B cell (primary cell): ENCODE data around the gene PCDH9. TPM values are rescaled to one million over a fixed set of nuclear protein-coding genes. Genes with fewer than 3 reads are reported as not detected.

Experiments
- ATAC-seq: fragments of 200-7000 bp; cut with Tn5 transposase; one replicate; pipeline ENCODE4 v1.10.0; 2021; ENCODE audit warnings: low read depth, mild to moderate bottlenecking, moderate number of reproducible peaks, moderate library complexity
- CTCF ChIA-PET: fragments of 350-600 bp; sonication (Branson Sonifier 250); formaldehyde crosslinking; loops from one replicate; lab custom pipeline; 2021; ENCODE audit warnings: antibody characterized with exemption, inconsistent platforms; lab: Charles Lee
- POLR2A ChIA-PET: fragments of 350-600 bp; sonication (Branson Sonifier 250); formaldehyde crosslinking; loops from one replicate; lab custom pipeline; 2021; ENCODE audit warnings: antibody characterized with exemption; lab: Charles Lee
- DNase-seq: peaks from one replicate; pipeline ENCODE4 v3.0.0; 2013
- H2AFZ ChIP-seq: 2 replicates; pipeline ENCODE4 v1.6.1; 2012; ENCODE audit warnings: mild to moderate bottlenecking, low read depth, low read length; ENCODE audit not compliant: insufficient read depth, poor library complexity, severe bottlenecking
- H3K27ac ChIP-seq, 2 donors: 1 replicate in 1 of 2; 2 replicates in 1 of 2; pipeline ENCODE4 v1.5.1; 2012 to 2013; ENCODE audit warnings: low read length in 2 of 2, mild to moderate bottlenecking in 2 of 2, moderate library complexity in 1 of 2
- H3K27me3 ChIP-seq, 4 experiments: fragments of 200-600 bp in 1 of 4; sonication (generic) in 1 of 4; replicated peaks in 1 of 4; 1 replicate in 2 of 4; 2 replicates in 2 of 4; pipeline versions ENCODE4 v1.6.1 to v1.7.0; 2013 to 2016; ENCODE audit warnings: low read length in 3 of 4, mild to moderate bottlenecking in 2 of 4, mixed read lengths in 1 of 4, moderate library complexity in 1 of 4; ENCODE audit not compliant: insufficient read depth in 4 of 4, control insufficient read depth in 3 of 4; ENCODE audit errors: control extremely low read depth in 1 of 4
- H3K36me3 ChIP-seq, 2 experiments: replicated peaks in 1 of 2; 1 replicate in 1 of 2; 2 replicates in 1 of 2; pipeline versions ENCODE4 v1.6.1 to v1.7.1; 2013; ENCODE audit warnings: low read length in 1 of 2; ENCODE audit not compliant: insufficient read depth in 2 of 2, control insufficient read depth in 1 of 2; ENCODE audit errors: control extremely low read depth in 1 of 2, extremely low read depth in 1 of 2
- H3K4me1 ChIP-seq, 2 donors: fragments of 200-600 bp in 1 of 2; sonication (generic) in 1 of 2; 1 replicate in 1 of 2; 2 replicates in 1 of 2; pipeline versions ENCODE4 v1.5.1 to v1.6.1; 2013 to 2017; ENCODE audit warnings: low read length in 2 of 2; ENCODE audit not compliant: control insufficient read depth in 2 of 2, insufficient read depth in 2 of 2
- H3K4me2 ChIP-seq: replicated peaks from 2 replicates; pipeline ENCODE3; 2012; ENCODE audit warnings: mild to moderate bottlenecking, low read depth, low read length; ENCODE audit not compliant: poor library complexity, severe bottlenecking
- H3K4me3 ChIP-seq, 5 experiments: fragments of 200-600 bp in 1 of 5; sonication (generic) in 1 of 5; 1 replicate in 3 of 5; 2 replicates in 2 of 5; pipeline versions ENCODE4 v1.5.1 to v1.7.0; 2011 to 2016; ENCODE audit warnings: low read length in 4 of 5, mild to moderate bottlenecking in 4 of 5, low read depth in 2 of 5, control low read depth in 1 of 5, moderate library complexity in 1 of 5; ENCODE audit not compliant: insufficient read depth in 1 of 5; ENCODE audit errors: control extremely low read depth in 1 of 5, extremely low read depth in 1 of 5
- H3K79me2 ChIP-seq: fragments of 200-600 bp; sonication (generic); one replicate; pipeline ENCODE4 v1.6.0; 2016; ENCODE audit warnings: low read length; ENCODE audit not compliant: control insufficient read depth, insufficient read depth
- H3K9ac ChIP-seq: fragments of 200-600 bp; sonication (generic); 2 replicates; pipeline ENCODE4 v1.6.1; 2017; ENCODE audit warnings: mild to moderate bottlenecking, low read length, moderate library complexity
- H3K9me3 ChIP-seq, 3 donors: one replicate each; pipeline versions ENCODE4 v1.6.1 to v1.7.1; 2013; ENCODE audit warnings: low read length in 2 of 3; ENCODE audit not compliant: control insufficient read depth in 2 of 3, insufficient read depth in 1 of 3; ENCODE audit errors: control extremely low read depth in 1 of 3
- H4K20me1 ChIP-seq: 2 replicates; pipeline ENCODE4 v1.6.0; 2012; ENCODE audit warnings: mild to moderate bottlenecking, low read length; ENCODE audit not compliant: insufficient read depth, control insufficient read depth, poor library complexity, severe bottlenecking
- H3K27ac Mint-ChIP-seq: one replicate; pipeline ENCODE4 v1.8.0; 2021; ENCODE audit warnings: mixed read lengths
- H3K27me3 Mint-ChIP-seq: one replicate; pipeline ENCODE4 v1.8.0; 2021; ENCODE audit warnings: mixed read lengths
- H3K4me1 Mint-ChIP-seq: one replicate; pipeline ENCODE4 v1.8.0; 2021; ENCODE audit warnings: mixed read lengths
- H3K4me3 Mint-ChIP-seq: one replicate; pipeline ENCODE4 v1.8.0; 2021; ENCODE audit warnings: mixed read lengths
- H3K9me3 Mint-ChIP-seq: one replicate; pipeline ENCODE4 v1.8.0; 2022; ENCODE audit warnings: mixed read lengths; ENCODE audit not compliant: insufficient read depth
- EZH2 ChIP-seq: IDR thresholded peaks from 2 replicates; pipeline ENCODE4 v1.6.1; 2012; ENCODE audit warnings: borderline replicate concordance, low read depth, mild to moderate bottlenecking, moderate library complexity, low read length; ENCODE audit not compliant: insufficient read depth, poor library complexity, severe bottlenecking
- WGBS: methylation state at CpG from one replicate; pipeline ENCODE4 v1.1.5; 2013; ENCODE audit warnings: missing lambda C conversion rate; ENCODE audit not compliant: insufficient coverage; 5-methylcytosine and 5-hydroxymethylcytosine counted together
- intact Hi-C: fragments of 100-400 bp; cut with micrococcal nuclease; formaldehyde crosslinking; loops from one replicate; pipeline ENCODE4 v1.10.0; 2022
- polyA plus RNA-seq: library from polyadenylated mRNA; depleted of rRNA; stranded (reverse); fragments of >200 nt; gene quantifications from 2 replicates; pipeline ENCODE4 v1.2.3, GENCODE V29; 2012
- total RNA-seq, 2 donors: library from RNA; stranded (reverse); fragments of 120-200 nt in 1 of 2; gene quantifications; 1 replicate in 1 of 2; 2 replicates in 1 of 2; pipeline versions ENCODE4 v1.2.3 to v1.2.4, GENCODE V29; 2013 to 2022
- TF ChIP-seq, protein P1 (sequence below): fragments of 200-600 bp; IDR thresholded peaks from one replicate; pipeline ENCODE4 v1.8.0; 2022; ENCODE audit warnings: antibody characterized with exemption, mild to moderate bottlenecking

PCDH9 gene
- total and polyA plus RNA-seq, 2 donors (not counting 1 experiment from before 2014, with no cell fraction given): 13.1 to 21.8 TPM

DNA sequence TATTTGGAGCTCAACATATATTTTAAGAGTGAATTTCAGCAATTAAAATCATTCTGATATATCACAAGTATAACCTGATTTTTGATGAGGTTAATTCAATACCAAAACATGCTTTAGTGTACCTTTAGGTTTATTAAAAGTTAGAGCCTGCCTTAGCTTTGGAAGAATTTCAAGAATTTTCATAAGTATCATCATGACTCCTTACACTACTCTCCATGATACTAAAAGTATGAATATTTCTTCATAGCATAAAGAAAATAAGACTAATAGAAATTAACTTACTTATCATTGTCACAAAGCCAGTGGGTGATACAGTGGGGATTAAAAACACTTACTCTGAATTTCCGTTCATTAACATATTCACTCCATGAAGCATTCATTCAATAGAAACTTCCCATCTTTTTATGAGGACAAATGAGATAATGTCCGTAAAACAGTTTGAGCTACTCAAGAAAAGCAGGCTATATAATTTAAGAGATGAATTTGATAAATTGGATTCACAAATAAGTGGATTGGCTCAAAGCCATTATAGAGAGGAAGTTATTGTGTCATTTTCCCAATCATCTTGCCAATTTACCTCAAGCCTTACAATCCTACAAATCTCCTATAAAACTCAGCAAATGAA, 214.0 kb downstream of the PCDH9 start:
- H3K4me2 ChIP-seq: no peak overlapping the region
- Mint-ChIP-seq H3K4me3 (no peak overlapping the region), H3K27ac (no peak overlapping the region), H3K4me1 (peaks cover 9% of the 10 kb centered on the region), H3K27me3 (no peaks in the 10 kb centered on the region), H3K9me3 (no peaks in the 10 kb centered on the region)
- no peak overlapping the region for H2AFZ ChIP-seq
- no peak overlapping the region for H3K4me3 ChIP-seq
- H3K79me2 ChIP-seq: no peaks in the 10 kb centered on the region
- H3K27ac ChIP-seq: no peak overlapping the region
- intact Hi-C loops: no loop called here
- peaks cover 0 to 4% of the 10 kb centered on the region in 2 donors for H3K4me1 ChIP-seq
- H3K9ac ChIP-seq: no peak overlapping the region
- H4K20me1 ChIP-seq: no peaks in the 10 kb centered on the region
- DNase-seq: no peak
- CTCF ChIA-PET: no interaction called here
- TF ChIP-seq, protein P1, sequence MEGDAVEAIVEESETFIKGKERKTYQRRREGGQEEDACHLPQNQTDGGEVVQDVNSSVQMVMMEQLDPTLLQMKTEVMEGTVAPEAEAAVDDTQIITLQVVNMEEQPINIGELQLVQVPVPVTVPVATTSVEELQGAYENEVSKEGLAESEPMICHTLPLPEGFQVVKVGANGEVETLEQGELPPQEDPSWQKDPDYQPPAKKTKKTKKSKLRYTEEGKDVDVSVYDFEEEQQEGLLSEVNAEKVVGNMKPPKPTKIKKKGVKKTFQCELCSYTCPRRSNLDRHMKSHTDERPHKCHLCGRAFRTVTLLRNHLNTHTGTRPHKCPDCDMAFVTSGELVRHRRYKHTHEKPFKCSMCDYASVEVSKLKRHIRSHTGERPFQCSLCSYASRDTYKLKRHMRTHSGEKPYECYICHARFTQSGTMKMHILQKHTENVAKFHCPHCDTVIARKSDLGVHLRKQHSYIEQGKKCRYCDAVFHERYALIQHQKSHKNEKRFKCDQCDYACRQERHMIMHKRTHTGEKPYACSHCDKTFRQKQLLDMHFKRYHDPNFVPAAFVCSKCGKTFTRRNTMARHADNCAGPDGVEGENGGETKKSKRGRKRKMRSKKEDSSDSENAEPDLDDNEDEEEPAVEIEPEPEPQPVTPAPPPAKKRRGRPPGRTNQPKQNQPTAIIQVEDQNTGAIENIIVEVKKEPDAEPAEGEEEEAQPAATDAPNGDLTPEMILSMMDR: no peak
- TF ChIP-seq EZH2: no peak
- POLR2A ChIA-PET: no interaction called here
- no peaks in the 10 kb centered on the region for H3K27me3 ChIP-seq
- no CpG with 5 or more reads among the region's 2 CpGs for WGBS
- H3K9me3 ChIP-seq: no peaks in the 10 kb centered on the region
- ATAC-seq: no peak
- no peaks in the 10 kb centered on the region for H3K36me3 ChIP-seq

DNA sequence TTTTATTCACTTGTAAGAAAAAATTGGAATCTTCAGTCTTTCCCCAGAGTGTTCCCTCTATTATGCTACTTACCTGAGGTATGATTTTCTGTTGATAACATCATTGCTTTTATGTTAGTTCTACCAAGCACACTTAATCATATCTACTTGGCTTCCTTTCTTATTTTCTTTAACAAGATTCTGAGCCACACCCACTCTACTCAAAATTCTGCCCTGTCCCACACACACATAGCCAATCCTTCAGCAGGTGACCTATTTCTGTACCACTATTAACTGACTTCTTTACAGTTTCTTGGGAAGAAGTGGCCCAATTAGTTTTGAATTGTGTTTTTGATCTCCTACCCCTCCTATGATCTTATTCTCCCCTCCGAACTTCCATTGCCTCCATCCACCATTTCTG, 215.7 kb downstream of the PCDH9 start:
- H3K27me3 Mint-ChIP-seq: no peaks in the 10 kb centered on the region
- 100% methylated on average over 1 of the region's 1 CpG for WGBS
- Histone ChIP-seq H3K27ac (no peak overlapping the region), H3K79me2 (no peaks in the 10 kb centered on the region), H4K20me1 (no peaks in the 10 kb centered on the region), H3K4me3 (no peak overlapping the region), H3K9ac (no peak overlapping the region), H3K36me3 (no peaks in the 10 kb centered on the region), H3K9me3 (no peaks in the 10 kb centered on the region), H3K27me3 (no peaks in the 10 kb centered on the region), H2AFZ (no peak overlapping the region), H3K4me1 (peaks cover 0 to 4% of the 10 kb centered on the region in 2 donors), H3K4me2 (no peak overlapping the region)
- no peak overlapping the region for H3K4me3 Mint-ChIP-seq
- peaks cover 9% of the 10 kb centered on the region for H3K4me1 Mint-ChIP-seq
- DNase-seq (no peak), ATAC-seq (no peak)
- intact Hi-C loops: no loop called here
- H3K27ac Mint-ChIP-seq: no peak overlapping the region
- no peaks in the 10 kb centered on the region for H3K9me3 Mint-ChIP-seq
- POLR2A ChIA-PET: no interaction called here
- no peak for TF ChIP-seq EZH2
- TF ChIP-seq, protein P1: no peak
- CTCF ChIA-PET: no interaction called here
